ENCODE data around the gene COA6.
"Not testable (repeated sequence)": the region's sequence is repeated elsewhere in the genome, so short reads cannot be mapped to it uniquely, and the experiment has no call there.

The COA6 gene

GRCh38 chr1:234373064-234373958, at the start of gene COA6:
Gene COA6, plus strand, starts transcription at chr1:234373456. Its CDS starts 11 bp downstream, at chr1:234373467.
- peak; percentile 98 for DNase-seq

DNA sequence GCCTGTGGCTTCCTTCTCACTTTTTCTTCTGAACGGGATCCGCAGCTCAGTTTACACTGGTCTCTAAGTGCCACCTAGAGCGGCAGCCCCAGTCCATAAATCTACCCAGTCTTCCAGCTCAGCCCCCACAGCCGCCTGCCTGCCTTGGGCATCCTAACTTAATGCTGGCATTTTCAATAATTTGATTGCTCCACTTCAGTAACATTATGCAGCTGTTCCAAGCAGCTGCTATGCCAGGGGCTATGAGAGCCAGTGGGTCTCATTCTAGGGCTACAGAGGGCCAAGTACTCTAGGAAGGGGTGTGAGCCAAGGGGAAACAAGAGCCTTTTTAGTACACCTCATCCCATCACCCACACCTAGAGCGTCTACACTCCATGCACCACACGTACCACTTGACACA, 48.4 kb upstream of the COA6 start:
- no peak for DNase-seq

GRCh38 chr1:234325878-234326496, 47.3 kb upstream of the COA6 start:
- no peak for DNase-seq

GRCh38 chr1:234326497-234327366, 46.5 kb upstream of the COA6 start:
- peak; percentile 58 for DNase-seq

GRCh38 chr1:234327577-234328164, 45.6 kb upstream of the COA6 start:
- DNase-seq, result no peak

GRCh38 chr1:234330843-234331215, 42.4 kb upstream of the COA6 start:
- DNase-seq, result no peak

DNA sequence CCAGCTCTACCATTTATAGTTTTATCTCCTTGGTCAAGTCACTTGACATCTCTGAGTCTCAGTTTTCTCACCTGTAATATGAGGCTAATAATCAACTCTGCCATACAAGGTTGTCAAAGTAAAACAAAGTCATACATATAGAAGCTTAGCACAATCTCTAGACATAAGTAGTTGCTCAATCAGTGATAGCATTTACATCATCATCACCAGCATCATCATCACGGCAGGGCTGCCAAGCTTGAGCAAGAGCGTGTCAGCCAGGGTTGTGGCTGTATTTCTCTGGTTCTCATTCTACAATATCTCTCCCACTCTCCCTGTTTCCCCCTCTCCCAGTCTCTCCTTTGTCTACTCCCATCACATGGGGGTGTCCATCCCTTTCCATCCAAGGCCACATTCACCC, 41.7 kb upstream of the COA6 start:
- no peak for DNase-seq

- no peak for DNase-seq
These were observed 36.9 kb upstream of the COA6 start for GRCh38 chr1:234336359-234336758.

DNA sequence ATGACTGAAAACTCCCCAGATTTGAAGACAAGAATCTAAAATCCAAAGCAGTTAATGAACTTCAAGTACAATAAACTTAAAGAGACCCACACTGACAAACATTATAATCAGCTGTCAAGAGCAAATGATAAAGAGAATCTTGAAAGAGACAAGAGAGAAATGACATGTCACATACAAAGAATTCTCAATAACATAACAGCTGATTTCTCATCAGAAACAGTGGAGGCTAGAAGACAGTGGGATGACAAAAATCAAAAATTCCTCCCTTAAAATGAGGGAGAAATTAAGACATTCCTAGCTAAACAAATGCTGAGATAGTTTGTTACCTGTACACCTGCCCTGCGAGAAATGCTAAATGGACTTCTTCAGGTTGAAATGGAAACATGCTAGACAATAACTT, 36.0 kb upstream of the COA6 start:
- DNase-seq, result no peak

DNA sequence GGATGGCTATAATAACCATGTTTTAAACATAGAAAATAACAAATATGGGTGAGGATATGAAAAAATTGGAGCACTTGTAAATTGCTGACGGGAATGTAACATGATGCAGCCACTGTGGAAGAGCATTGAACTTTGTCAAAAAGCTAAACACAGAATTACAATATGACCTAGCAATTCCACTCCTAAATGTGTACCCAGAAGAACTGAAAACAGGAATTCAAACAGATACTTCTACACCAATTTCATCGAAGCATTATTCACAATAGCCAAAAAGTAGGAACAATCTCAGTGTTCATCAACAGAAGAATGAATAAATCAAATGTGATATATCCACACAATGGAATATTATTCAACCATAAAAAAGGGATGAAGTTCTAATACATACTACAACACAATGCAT, 32.7 kb upstream of the COA6 start:
- no peak for DNase-seq

DNA sequence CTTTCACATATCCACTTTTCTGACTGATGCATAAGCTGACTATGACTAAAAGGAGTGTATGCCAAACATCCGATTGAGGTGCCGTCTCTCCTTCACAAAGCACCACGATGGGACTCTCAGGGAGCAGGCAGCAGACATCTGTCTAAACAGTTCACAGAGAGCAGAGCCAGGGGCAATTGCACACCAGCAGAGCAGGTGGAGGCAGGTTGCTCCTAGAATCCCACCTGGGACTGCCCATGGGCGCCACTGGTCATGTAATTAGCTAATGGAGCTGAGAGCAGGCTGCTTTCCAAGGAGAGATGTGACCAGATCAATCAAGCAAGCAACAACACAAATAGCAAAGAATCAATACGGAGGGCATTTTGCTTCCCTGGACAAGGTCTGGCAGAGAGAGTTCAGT, 30.5 kb upstream of the COA6 start:
- DNase-seq, result no peak

- DNase-seq, result no peak
These were observed 28.0 kb upstream of the COA6 start for GRCh38 chr1:234345237-234345636.

- DNase-seq, result no peak
These were observed 24.3 kb upstream of the COA6 start for GRCh38 chr1:234348964-234349363.

DNA sequence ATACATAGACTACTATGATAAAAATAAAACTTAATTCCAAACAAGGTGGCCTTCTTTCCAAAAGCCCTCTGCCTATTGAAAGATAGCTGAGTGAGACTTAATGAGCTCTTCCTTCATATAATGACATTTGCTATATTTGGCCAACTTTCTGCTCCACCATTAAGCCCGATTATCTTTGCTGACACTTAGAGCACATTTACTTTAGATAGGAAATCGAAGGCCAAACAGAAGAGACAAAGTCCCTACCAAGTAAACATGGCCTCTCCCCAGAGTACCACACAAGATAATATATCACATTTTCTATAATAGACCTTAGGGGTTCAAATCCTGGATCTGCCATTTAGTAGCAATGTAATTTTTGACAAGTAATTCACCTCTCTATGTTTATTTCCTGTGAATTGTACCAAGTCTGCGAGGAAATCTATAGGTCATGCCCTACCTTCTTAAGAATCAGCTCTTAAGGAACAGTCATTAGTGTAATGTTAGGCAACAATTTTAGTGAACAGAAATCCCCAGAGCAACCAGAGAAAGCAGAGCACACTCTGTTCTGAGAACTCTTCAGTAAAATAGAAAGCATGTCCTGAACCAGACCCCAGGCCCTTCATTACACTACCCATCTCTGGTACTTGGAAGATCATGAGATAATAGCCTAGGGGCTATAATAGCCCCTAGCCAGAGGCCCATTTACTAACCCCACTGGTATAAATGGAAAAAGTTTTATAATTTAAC, 17.3 kb upstream of the COA6 start:
- no peak for DNase-seq

DNA sequence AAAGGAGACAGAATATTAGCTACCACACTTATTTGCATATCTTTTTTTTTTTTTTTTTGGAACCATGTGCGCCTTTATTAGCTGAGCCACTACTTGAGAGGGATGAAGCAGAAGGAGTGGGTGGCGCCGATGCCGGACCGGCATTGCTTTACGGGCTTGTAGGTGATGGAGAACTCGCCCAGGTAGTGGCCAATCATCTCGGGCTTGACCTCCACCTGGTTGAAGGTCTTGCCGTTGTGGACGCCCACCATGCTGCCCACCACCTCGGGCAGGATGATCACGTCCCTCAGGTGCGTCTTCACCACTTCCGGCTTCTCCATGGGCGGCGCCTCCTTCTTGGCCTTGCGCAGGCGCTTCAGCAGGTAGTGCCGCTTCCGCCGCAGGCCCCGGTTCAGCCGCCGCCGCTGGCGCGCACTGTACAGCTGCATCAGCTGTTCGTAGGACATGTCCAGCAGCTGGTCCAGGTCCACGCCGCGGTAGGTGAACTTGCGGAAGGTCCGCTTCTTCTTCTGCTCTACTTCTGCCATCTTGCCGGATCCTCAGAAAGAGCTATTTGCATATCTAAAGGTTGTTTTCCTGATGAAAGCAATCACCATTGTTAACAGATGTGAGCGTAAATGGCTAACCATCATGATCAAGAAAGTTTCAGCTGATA, 16.5 kb upstream of the COA6 start:
- DNase-seq, result not testable (repeated sequence)

GRCh38 chr1:234357831-234358230, 15.4 kb upstream of the COA6 start:
- no peak for DNase-seq

DNA sequence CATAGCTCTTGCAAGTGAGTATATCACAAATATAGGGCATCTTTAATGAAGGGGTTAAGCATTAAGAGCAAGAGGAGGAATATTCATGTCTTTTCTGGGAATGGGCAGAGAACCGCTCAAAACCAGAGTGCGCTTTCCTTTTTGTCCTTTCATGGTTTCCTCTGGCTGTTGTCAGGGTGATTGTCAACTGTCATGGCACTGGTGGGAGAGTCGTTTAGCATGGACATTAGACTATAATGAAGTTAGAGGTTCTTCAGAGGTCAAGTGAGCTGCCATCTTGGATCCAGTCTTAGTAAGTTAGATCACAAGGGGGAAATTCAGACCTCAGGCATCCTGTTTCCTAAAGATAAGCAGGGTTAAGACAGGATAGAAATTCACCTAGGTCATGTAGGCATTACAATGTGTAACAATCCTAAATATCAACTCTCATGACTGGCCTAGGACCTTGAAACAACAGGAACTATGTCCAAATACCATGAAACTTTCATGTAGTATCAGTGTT, 12.1 kb upstream of the COA6 start:
- no peak for DNase-seq

- DNase-seq, result no peak
These were observed 10.7 kb upstream of the COA6 start for GRCh38 chr1:234362558-234362957.

DNA sequence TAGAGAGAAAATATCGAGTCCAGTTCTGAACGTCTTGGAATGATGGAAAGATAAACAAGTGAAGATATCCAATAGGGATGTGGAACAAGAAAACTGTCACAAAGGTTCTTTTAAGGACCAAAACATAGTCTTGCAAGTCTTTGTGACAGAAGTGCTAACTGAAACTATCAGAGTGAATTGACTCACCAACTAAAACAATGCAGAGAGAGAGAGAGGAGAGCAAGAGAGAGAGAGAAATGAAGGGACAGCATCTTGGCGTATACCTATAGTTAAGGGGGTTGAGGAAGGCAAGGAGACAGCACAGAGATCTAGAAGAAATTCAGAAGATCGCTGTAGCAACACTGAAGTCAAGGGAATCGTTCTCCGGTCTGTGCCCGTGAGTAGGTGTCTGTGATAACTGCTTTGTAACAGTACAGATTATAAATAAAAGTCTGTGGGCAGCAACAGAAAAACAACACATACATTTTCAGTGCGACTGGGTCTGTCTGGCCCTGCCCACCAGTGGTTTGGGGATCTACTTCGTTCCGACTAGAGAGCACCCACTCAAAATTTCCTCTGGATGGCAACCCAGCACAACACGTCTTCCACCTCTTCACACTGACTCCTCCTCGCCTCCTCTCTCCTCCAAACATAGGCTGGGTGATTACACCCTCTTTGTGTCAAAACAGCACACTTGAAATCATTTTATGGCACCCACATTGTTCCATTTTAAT, 4.8 kb upstream of the COA6 start:
- no peak for DNase-seq

- no peak for DNase-seq
These were observed 4.2 kb upstream of the COA6 start for GRCh38 chr1:234369033-234369430.

GRCh38 chr1:234369784-234370183, 3.5 kb upstream of the COA6 start:
- DNase-seq, result no peak
